ENCODE results near the gene NPBWR2.
A peak's percentile ranks its signal among the peaks of the same experiment; 100 is the strongest.
"Not testable (repeated sequence)": the region's sequence is repeated elsewhere in the genome, so short reads cannot be mapped to it uniquely, and the experiment has no call there.

NPBWR2 gene

GRCh38 chr20:64087226-64087825, 20.0 kb downstream of the NPBWR2 start:
- not testable (repeated sequence) for DNase-seq (ENCODE audit: low read depth in 2 of 2, low spot score in 1 of 2)

GRCh38 chr20:64086801-64087200, 20.6 kb downstream of the NPBWR2 start:
- DNase-seq (ENCODE audit: low read depth in 2 of 2, low spot score in 1 of 2), result no peak

GRCh38 chr20:64084685-64085152, 22.6 kb downstream of the NPBWR2 start:
- DNase-seq (ENCODE audit: low read depth in 2 of 2, low spot score in 1 of 2), result no peak

- DNase-seq (ENCODE audit: low read depth in 2 of 2, low spot score in 1 of 2), result no peak
These were observed 23.3 kb downstream of the NPBWR2 start, which contains the start of gene LKAAEAR1 for GRCh38 chr20:64083804-64084684. TSS of gene LKAAEAR1 (minus strand) at chr20:64084398. CDS start at chr20:64084219, 179 bp downstream.

GRCh38 chr20:64083378-64083803, 24.0 kb downstream of the NPBWR2 start:
- DNase-seq (ENCODE audit: low read depth in 2 of 2, low spot score in 1 of 2), result peak in 1 of 2 donors; percentile 43

GRCh38 chr20:64082820-64083377, 24.5 kb downstream of the NPBWR2 start:
- DNase-seq (ENCODE audit: low read depth in 2 of 2, low spot score in 1 of 2), result no peak

- no peak for DNase-seq (ENCODE audit: low read depth in 2 of 2, low spot score in 1 of 2)
These were observed 25.1 kb downstream of the NPBWR2 start for GRCh38 chr20:64082126-64082731.

GRCh38 chr20:64081624-64081964, 25.8 kb downstream of the NPBWR2 start:
- DNase-seq (ENCODE audit: low read depth in 2 of 2, low spot score in 1 of 2), result no peak

GRCh38 chr20:64080813-64081623, 26.3 kb downstream of the NPBWR2 start:
- DNase-seq (ENCODE audit: low read depth in 2 of 2, low spot score in 1 of 2), result no peak

- no peak for DNase-seq (ENCODE audit: low read depth in 2 of 2, low spot score in 1 of 2)
These were observed 27.2 kb downstream of the NPBWR2 start, which contains the start of gene OPRL1 for GRCh38 chr20:64080013-64080812. TSS of gene OPRL1 (plus strand) at chr20:64080082. CDS start at chr20:64092721, 12,639 bp downstream.

GRCh38 chr20:64079273-64080012, 27.9 kb downstream of the NPBWR2 start, which contains the start of gene RGS19:
TSS of gene RGS19 (minus strand) at chr20:64079518. CDS start at chr20:64076886, 2,632 bp downstream.
- DNase-seq (ENCODE audit: low read depth in 2 of 2, low spot score in 1 of 2), result peak in 1 of 2 donors; percentile 36

- no peak for DNase-seq (ENCODE audit: low read depth in 2 of 2, low spot score in 1 of 2)
These were observed 28.5 kb downstream of the NPBWR2 start for GRCh38 chr20:64078934-64079272.

- peak in 1 of 2 donors; percentile 43 for DNase-seq (ENCODE audit: low read depth in 2 of 2, low spot score in 1 of 2)
These were observed 29.4 kb downstream of the NPBWR2 start for GRCh38 chr20:64077876-64078551.

- DNase-seq (ENCODE audit: low read depth in 2 of 2, low spot score in 1 of 2), result no peak
These were observed 29.9 kb downstream of the NPBWR2 start for GRCh38 chr20:64077541-64077875.

- DNase-seq (ENCODE audit: low read depth in 2 of 2, low spot score in 1 of 2), result no peak
These were observed 30.3 kb downstream of the NPBWR2 start for GRCh38 chr20:64077094-64077493.

- DNase-seq (ENCODE audit: low read depth in 2 of 2, low spot score in 1 of 2), result no peak
These were observed 31.0 kb downstream of the NPBWR2 start for GRCh38 chr20:64076061-64076997.

- no peak for DNase-seq (ENCODE audit: low read depth in 2 of 2, low spot score in 1 of 2)
These were observed 31.8 kb downstream of the NPBWR2 start for GRCh38 chr20:64075556-64075955.
